Common myeloid progenitor, CD34-positive (primary cell): ENCODE results near the gene PRAMEF5.
"Not testable (repeated sequence)": the region's sequence is repeated elsewhere in the genome, so short reads cannot be mapped to it uniquely, and the experiment has no call there.

Experiments used
- CTCF ChIA-PET: fragments of 350-600 bp; sonication (Branson Sonifier 250); formaldehyde crosslinking; loops from one replicate; lab custom pipeline; 2021; ENCODE audit warnings: antibody characterized with exemption; lab: Charles Lee
- POLR2A ChIA-PET: fragments of 350-600 bp; sonication (Branson Sonifier 250); formaldehyde crosslinking; loops from one replicate; lab custom pipeline; 2021; ENCODE audit warnings: antibody characterized with exemption; lab: Charles Lee
- DNase-seq, 3 donors: peaks; one replicate each; pipeline versions ENCODE4 v3.0.0 to v3.0.0-alpha.2; 2013
- H3K27ac ChIP-seq, 2 experiments: 1 replicate in 1 of 2; 2 replicates in 1 of 2; pipeline ENCODE4 v1.7.0; 2013; ENCODE audit warnings: inconsistent platforms in 2 of 2, low read length in 2 of 2, mild to moderate bottlenecking in 2 of 2, low read depth in 1 of 2, moderate library complexity in 1 of 2; ENCODE audit not compliant: severe bottlenecking in 2 of 2, insufficient read depth in 1 of 2, poor library complexity in 1 of 2
- H3K27me3 ChIP-seq, 5 experiments: replicated peaks in 2 of 5; 1 replicate in 3 of 5; 2 replicates in 2 of 5; pipeline versions ENCODE4 v1.6.1 to v1.7.0; 2013; ENCODE audit warnings: low read length in 4 of 5, mild to moderate bottlenecking in 2 of 5, moderate library complexity in 2 of 5, inconsistent platforms in 1 of 5; ENCODE audit not compliant: insufficient read depth in 5 of 5, control insufficient read depth in 4 of 5
- H3K36me3 ChIP-seq, 4 experiments: 1 replicate in 2 of 4; 2 replicates in 2 of 4; pipeline versions ENCODE4 v1.6.1 to v1.7.0; 2013; ENCODE audit warnings: low read length in 3 of 4, control low read depth in 1 of 4, mild to moderate bottlenecking in 1 of 4; ENCODE audit not compliant: control insufficient read depth in 4 of 4, insufficient read depth in 4 of 4
- H3K4me1 ChIP-seq, 4 experiments: 1 replicate in 3 of 4; 2 replicates in 1 of 4; pipeline versions ENCODE4 v1.6.1 to v1.7.1; 2013; ENCODE audit warnings: low read length in 3 of 4, mild to moderate bottlenecking in 3 of 4, control low read depth in 1 of 4, inconsistent platforms in 1 of 4, moderate library complexity in 1 of 4; ENCODE audit not compliant: control insufficient read depth in 4 of 4, insufficient read depth in 4 of 4; ENCODE audit errors: control extremely low read depth in 1 of 4
- H3K4me3 ChIP-seq, 7 experiments: 1 replicate in 4 of 7; 2 replicates in 3 of 7; pipeline versions ENCODE4 v1.5.1 to v1.7.0; 2013; ENCODE audit warnings: mild to moderate bottlenecking in 7 of 7, low read length in 6 of 7, moderate library complexity in 6 of 7, inconsistent platforms in 2 of 7, low read depth in 2 of 7, control low read depth in 1 of 7; ENCODE audit not compliant: insufficient read depth in 4 of 7, control insufficient read depth in 1 of 7; ENCODE audit errors: extremely low read depth in 1 of 7
- H3K9me3 ChIP-seq, 5 experiments: 1 replicate in 4 of 5; 2 replicates in 1 of 5; pipeline versions ENCODE4 v1.6.1 to v1.7.1; 2013; ENCODE audit warnings: low read length in 4 of 5, mild to moderate bottlenecking in 2 of 5, inconsistent platforms in 1 of 5, low read depth in 1 of 5, moderate library complexity in 1 of 5; ENCODE audit not compliant: control insufficient read depth in 4 of 5, insufficient read depth in 2 of 5; ENCODE audit errors: control extremely low read depth in 1 of 5
- WGBS: methylation state at CpG from one replicate; pipeline ENCODE4 v1.1.5; 2013; ENCODE audit not compliant: insufficient coverage; 5-methylcytosine and 5-hydroxymethylcytosine counted together

The PRAMEF5 gene

GRCh38 chr1:13227271-13228055 lies 26.5 kb upstream of the PRAMEF5 start:
- DNase-seq, H3K4me3 ChIP-seq, H3K4me1 ChIP-seq, H3K27me3 ChIP-seq, POLR2A ChIA-PET, H3K36me3 ChIP-seq, H3K9me3 ChIP-seq, H3K27ac ChIP-seq: not testable (repeated sequence)
- 94% methylated on average over 7 of the region's 8 CpGs for WGBS
- CTCF ChIA-PET, result interaction anchor here (1.4 kb wide), 1 partner anchor 15 kb away, joined by 3 read pairs; no protein-coding TSS in a partner anchor

- 78% methylated on average over 7 of the region's 7 CpGs for WGBS
- Histone ChIP-seq H3K4me3 (no peak overlapping the region), H3K36me3 (no peaks in the 10 kb centered on the region), H3K27me3 (no peaks in the 10 kb centered on the region), H3K9me3 (no peaks in the 10 kb centered on the region), H3K27ac (no peak overlapping the region), H3K4me1 (no peaks in the 10 kb centered on the region)
- CTCF ChIA-PET, result interaction anchor here (1.4 kb wide), 1 partner anchor 14 kb away, joined by 3 read pairs; no protein-coding TSS in a partner anchor
- DNase-seq, result peak; percentile 39 to 76 (median 67)
- POLR2A ChIA-PET, result no interaction called here
These were observed 25.6 kb upstream of the PRAMEF5 start for GRCh38 chr1:13228343-13228781.

- H3K4me1 ChIP-seq, H3K4me3 ChIP-seq, H3K27ac ChIP-seq, CTCF ChIA-PET, H3K27me3 ChIP-seq, H3K36me3 ChIP-seq, DNase-seq, H3K9me3 ChIP-seq: not testable (repeated sequence)
- WGBS, result 89% methylated on average over 5 of the region's 5 CpGs
- POLR2A ChIA-PET, result interaction anchor here (0.6 kb wide), 1 partner anchor 923 kb away, joined by 3 read pairs; no protein-coding TSS in a partner anchor
These were observed 23.9 kb upstream of the PRAMEF5 start for GRCh38 chr1:13230096-13230495.

GRCh38 chr1:13230601-13231000 lies 23.4 kb upstream of the PRAMEF5 start:
- H3K36me3 ChIP-seq, H3K27me3 ChIP-seq, H3K4me1 ChIP-seq, H3K4me3 ChIP-seq, H3K27ac ChIP-seq, CTCF ChIA-PET, POLR2A ChIA-PET, H3K9me3 ChIP-seq, DNase-seq: not testable (repeated sequence)
- WGBS, result 100% methylated on average over 2 of the region's 2 CpGs

GRCh38 chr1:13231061-13231750 lies 22.8 kb upstream of the PRAMEF5 start:
- H3K27ac ChIP-seq, POLR2A ChIA-PET, H3K27me3 ChIP-seq, CTCF ChIA-PET, H3K9me3 ChIP-seq, H3K36me3 ChIP-seq, H3K4me3 ChIP-seq, H3K4me1 ChIP-seq, DNase-seq: not testable (repeated sequence)
- WGBS, result 94% methylated on average over 7 of the region's 7 CpGs

GRCh38 chr1:13232056-13232455 lies 21.9 kb upstream of the PRAMEF5 start:
- H3K36me3 ChIP-seq, H3K4me1 ChIP-seq, POLR2A ChIA-PET, H3K4me3 ChIP-seq, H3K9me3 ChIP-seq, H3K27me3 ChIP-seq, DNase-seq, CTCF ChIA-PET, H3K27ac ChIP-seq: not testable (repeated sequence)
- WGBS, result no CpG with 5 or more reads among the region's 2 CpGs

- H3K9me3 ChIP-seq, H3K4me3 ChIP-seq, POLR2A ChIA-PET, H3K27me3 ChIP-seq, DNase-seq, H3K36me3 ChIP-seq, H3K27ac ChIP-seq, CTCF ChIA-PET, H3K4me1 ChIP-seq: not testable (repeated sequence)
- WGBS, result 87% methylated on average over 1 of the region's 1 CpG
These were observed 19.9 kb upstream of the PRAMEF5 start for GRCh38 chr1:13234057-13234456.
